Fibroblast of skin of scalp (primary cell): ENCODE data around the gene COA1.
A peak's percentile ranks its signal among the peaks of the same experiment; 100 is the strongest.
"Not testable (repeated sequence)": the region's sequence is repeated elsewhere in the genome, so short reads cannot be mapped to it uniquely, and the experiment has no call there.

Source experiments
- DNase-seq: peaks from one replicate; pipeline ENCODE4 v3.0.0-alpha.2; 2013

COA1 gene

GRCh38 chr7:43726466-43726865, 2.9 kb downstream of the COA1 start:
- DNase-seq: peak; percentile 71

- DNase-seq: no peak
Observed at GRCh38 chr7:43725251-43725650, 4.1 kb downstream of the COA1 start.

GRCh38 chr7:43723007-43723341, 6.3 kb downstream of the COA1 start:
- no peak for DNase-seq

DNA sequence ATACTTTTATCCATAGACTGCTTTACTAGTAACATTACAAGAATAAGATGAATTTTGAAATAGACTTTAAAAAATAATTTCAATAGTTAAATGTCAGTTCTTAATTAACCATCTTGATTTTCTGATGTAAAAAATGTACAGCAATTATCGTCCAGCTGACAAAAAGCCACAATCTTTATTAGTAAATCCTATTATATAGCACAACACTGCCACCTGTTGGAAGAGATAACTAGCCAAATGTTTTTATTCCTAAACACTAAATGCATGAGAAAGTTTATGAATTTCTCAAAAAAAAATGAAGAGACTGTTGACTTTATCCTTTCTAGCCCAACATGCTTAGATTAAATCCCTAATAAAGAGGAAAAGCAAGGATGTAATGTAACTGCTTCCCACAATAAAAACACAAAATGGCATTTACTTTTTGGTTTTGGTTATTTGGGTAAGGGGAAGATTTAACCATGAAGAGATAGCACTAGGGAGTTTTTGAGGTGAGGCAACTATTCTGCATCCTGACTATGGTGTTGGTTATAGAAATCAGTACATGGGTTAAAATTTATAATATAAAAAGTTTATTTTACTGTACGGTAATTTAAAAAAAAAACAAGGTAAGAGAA, 8.0 kb downstream of the COA1 start:
- peak; percentile 62 for DNase-seq

DNA sequence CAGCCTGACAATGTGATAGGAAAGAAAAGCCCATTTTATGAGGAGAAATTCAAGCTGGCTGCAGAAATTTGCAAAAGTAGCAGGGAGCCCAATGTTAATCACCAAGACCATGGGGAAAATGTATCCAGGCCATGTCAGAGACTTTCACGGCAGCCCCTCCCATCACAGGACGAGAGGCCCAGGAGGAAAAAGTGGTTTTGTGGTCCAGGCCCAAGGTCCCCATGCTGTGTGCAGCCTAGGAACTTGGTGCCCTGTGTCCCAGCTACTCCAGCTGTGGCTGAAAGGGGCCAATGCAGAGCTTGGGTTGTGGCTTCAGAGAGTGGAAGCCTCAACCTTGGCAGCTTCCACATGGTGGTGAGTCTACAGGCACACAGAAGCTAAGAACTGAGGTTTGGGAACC, 12.7 kb downstream of the COA1 start:
- DNase-seq: no peak

DNA sequence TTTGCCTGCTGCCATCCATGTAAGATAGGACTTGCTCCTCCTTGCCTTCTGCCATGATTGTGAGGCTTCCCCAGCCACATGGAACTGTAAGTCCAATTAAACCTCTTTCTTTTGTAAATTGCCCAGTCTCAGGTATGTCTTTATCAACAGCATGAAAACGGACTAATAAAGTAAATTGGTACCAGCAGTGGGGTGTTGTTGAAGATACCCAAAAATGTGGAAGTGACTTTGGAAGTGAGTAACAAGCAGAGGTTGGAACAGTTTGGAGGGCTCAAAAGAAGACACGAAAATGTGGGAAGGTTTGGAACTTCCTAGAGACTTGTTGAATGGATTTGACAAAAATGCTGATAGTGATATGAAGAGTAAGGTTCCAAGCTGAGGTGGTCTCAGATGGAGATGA, 13.4 kb downstream of the COA1 start:
- DNase-seq: not testable (repeated sequence)

- no peak for DNase-seq
Observed at GRCh38 chr7:43711503-43711902, 17.8 kb downstream of the COA1 start.

DNA sequence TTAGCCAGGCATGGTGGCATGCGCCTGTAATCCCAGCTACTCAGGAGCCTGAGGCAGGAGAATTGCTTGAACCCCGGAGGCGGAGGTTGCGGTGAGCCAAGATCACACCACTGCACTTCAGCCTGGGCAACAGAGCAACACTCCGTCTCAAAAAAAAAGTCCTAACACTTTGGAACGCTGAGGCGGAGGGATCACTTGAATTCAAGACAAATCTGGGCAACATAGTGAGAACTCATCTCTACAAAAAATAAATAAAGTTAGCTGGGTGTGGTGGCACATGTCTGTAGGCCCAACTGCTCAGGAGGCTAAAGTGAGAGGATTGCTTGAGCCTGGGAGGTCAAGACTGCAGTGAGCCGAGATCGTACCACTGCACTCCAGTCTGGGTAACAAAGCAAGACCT, 21.3 kb downstream of the COA1 start:
- not testable (repeated sequence) for DNase-seq

GRCh38 chr7:43703573-43703972, 25.8 kb downstream of the COA1 start:
- DNase-seq: no peak

DNA sequence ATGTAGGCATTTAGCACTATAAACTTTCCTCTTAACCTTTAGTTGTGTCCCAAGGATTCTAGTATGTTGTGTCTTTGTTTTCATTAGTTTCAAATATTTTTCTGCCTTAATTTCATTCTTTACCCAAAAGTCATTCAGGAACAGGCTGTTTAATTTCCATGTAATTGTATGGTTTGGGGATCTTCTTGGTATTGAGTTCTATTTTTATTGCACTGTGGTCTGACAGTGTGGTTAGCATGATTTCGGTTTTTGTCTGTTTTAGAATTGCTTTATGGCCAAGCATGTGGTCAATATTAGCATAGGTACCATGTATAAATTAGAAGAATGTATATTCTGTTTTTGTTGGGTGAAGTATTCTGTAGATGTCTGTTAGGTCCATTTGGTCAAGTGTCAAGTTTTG, 26.3 kb downstream of the COA1 start:
- no peak for DNase-seq

GRCh38 chr7:43701929-43702328, 27.4 kb downstream of the COA1 start:
- DNase-seq: no peak

- no peak for DNase-seq
Observed at GRCh38 chr7:43701500-43701854, 27.8 kb downstream of the COA1 start.

DNA sequence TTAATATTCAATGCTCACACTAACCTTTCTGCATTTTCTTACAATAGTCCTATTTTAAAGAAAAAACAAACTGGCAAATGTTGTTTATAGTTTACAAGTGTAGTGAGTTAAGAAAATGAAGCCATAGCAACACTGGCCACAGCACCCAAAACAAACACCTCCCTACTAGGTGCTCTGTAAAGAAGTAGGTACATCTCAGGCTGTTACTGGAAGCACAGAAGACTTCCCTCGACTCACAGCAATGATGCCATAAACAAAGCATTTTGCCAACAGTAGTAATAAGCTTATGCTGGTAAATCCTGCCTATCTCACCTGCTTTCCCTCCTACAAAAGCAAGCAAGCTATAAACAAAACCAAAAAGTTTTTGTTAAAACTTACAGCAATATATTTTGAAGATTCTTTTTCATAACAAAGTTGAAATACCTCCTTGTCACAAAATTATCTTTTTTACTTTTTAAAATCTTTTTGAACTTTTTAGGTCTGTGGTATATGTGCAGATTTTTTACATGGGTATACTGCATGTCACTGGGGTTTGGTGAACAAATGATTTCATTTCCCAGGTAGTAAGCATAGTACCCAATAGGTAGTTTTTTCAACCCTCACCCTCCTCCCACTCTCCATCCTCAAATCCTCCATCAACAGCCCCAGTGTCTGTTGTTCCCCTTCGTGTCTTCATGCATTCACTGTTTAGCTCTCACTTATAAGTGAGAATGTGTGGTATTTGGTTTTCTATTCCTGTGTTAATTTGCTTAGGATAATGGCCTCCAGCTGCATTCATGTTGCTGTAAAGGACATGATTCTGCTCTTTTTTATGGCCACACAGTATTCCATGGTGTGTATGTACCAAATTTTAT, 28.4 kb downstream of the COA1 start:
- DNase-seq: no peak

- DNase-seq: peak; percentile 73
Observed at GRCh38 chr7:43700059-43700501, 29.2 kb downstream of the COA1 start.

DNA sequence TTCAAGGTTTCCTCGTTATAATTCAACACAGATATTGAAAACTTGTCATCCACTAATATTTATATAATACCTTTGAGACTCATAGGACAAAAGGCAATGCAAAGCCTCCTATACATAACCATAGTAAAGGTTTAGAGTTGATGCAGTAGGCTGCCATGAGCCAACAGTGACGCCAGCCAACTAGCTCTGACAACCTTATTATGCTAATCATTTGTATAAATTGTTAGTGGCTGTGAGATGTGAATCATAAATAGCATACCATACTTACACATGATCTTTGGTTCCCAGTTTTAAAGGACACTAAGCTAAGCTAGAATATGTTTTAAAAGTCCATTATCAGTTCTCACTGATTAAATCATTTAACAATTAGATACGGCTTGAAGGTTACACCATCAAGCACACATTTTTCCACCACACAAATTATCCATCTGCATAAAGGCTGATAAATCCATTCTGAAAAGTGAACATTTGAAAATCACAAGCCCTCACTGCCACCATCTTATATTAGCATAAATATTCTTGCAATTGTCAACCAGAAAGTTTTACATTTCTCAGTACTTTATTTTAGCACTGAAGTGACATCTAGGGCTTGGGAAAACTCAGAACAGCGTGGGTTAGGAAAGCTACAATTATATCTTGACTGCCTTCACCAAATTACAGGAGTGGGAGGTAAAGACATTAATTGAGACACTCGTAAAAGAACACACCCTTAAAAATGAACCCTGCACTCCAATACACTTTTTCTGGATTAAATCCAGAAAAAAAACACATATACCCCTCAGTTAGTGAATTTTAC, 30.7 kb downstream of the COA1 start:
- peak; percentile 41 for DNase-seq

- DNase-seq: peak; percentile 29
Observed at GRCh38 chr7:43697690-43698089, 31.6 kb downstream of the COA1 start.

GRCh38 chr7:43695365-43695764, 34.0 kb downstream of the COA1 start:
- peak; percentile 4 for DNase-seq

DNA sequence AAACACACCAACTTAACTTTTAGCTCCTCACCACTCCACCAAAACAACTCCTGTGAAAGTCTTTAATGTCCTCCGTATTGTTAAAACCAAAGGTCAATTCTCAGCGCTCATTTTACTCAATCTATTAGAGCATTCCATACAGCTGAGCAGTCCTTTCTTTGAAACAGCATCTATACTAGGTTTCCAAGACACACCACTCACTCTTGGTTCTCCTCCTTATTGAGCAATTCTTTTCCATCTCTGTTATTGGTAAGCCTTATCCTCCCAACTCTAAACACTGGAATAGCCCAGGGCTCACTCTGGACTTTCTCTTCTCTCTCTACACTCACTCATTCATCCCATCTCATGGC, 34.9 kb downstream of the COA1 start:
- DNase-seq: peak; percentile 71

DNA sequence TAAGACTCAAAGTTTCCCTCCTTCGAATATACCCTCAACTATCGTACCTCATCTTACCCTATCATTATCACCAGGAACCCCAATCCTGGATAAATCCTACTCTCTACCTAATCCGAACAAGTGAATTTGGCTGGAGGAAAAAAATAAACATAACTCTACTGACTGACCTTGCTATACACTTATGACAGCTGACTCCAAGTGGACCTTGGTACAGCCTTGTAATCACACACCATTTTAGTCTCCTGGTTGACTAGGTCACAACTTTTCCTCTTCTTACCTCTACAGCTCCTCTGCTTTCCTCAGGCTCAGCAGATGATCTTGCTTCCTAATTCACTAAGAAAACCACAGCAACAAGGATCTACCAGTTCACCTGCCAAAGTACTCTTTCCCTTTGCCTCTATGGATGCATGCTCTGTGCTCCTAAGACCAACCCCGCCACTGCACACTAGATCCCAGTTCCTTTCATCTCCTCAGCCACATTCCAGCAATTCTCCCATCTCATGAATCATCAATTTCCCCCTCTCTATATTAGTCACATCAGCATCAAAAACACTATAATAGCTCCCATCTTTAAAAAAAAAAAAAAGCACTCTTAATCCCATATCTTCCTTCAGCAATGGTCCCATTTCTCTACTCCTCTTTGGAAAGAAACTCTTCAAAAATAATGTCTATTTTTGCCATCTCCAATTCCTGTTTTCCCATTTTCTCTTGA, 35.5 kb downstream of the COA1 start:
- DNase-seq: peak; percentile 86

- no peak for DNase-seq
Observed at GRCh38 chr7:43692582-43693373, 36.5 kb downstream of the COA1 start.

GRCh38 chr7:43691611-43692010, 37.7 kb downstream of the COA1 start:
- DNase-seq: no peak

- no peak for DNase-seq
Observed at GRCh38 chr7:43689115-43689514, 40.2 kb downstream of the COA1 start.
